ENCODE measurements around the gene PRCP.

- TF ChIP-seq CTCF (IDR thresholded peaks at IDR 0.05 in 4 of 5, conservative IDR thresholded peaks at IDR 0.05 in 1 of 5) (no peak), POLR2A (IDR thresholded peaks at IDR 0.05) (no peak)
Observed at GRCh38 chr11:82862379-82862778, 37.9 kb downstream of the PRCP start.
